HG03280 (cell line): ENCODE measurements around the gene ZCWPW2.

Experiments
- ATAC-seq: cut with Tn5 transposase; IDR thresholded peaks from one replicate; pipeline ENCODE4 v1.9.1; 2021; ENCODE audit warnings: mild to moderate bottlenecking, moderate library complexity; ENCODE audit not compliant: unreplicated experiment

Gene ZCWPW2

GRCh38 chr3:28348629-28349468 lies at the start of gene ZCWPW2, which contains the start of gene AZI2:
Gene ZCWPW2, plus strand, starts transcription at chr3:28348721. Its CDS starts 64,348 bp downstream, at chr3:28413069.
Gene AZI2, minus strand, starts transcription at chr3:28348824. Its CDS starts 8,207 bp downstream, at chr3:28340617.
- peak; percentile 89 for ATAC-seq

DNA sequence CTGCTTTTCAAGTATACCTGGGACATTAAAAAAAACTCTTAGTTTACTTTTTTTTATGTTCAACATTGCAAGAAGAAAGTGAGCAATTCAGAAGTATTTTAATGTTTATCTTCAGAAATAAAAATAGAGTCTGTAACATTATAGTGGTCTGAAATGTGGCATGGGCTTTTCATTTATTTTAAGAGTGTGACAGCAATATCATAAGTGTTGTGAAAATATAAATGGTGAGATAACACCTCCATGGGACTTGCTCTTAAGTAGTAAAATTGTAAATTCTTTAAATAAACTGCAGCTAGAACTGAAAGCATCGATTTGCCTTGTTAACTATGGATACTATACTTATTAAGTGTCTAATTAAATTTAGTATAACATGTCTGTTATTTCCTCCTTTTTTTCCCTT lies 48.8 kb upstream of the ZCWPW2 start:
- no peak for ATAC-seq

DNA sequence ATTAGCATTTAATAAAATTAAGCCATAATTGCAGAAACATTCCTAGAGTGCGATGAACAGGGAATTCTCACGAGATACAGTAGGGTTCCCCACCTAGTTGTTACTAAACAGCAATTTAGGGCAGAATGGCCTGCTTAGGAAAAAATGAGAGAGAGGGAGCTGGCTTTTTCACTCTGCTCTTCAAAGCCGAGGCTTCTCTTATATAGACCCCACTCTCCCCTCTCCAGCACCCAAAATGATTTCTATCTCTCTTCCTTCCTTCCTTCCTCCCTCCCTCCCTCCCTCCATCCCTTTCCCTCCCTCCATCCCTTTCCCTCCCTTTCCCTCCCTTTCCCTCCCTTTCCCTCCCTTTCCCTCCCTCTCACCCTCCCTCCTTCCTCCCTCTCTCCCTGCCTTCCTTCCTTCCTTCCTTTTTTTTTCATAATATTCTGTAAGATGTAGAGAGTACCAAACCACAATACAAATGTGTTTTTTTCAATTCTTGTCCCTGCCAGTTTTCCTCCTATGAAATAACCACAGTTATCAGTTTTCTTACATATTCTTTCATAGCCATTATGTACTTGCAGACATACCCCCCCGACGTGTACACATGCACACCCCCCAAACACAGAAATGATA lies 48.1 kb upstream of the ZCWPW2 start:
- ATAC-seq: no peak

GRCh38 chr3:28301688-28302087 lies 46.8 kb upstream of the ZCWPW2 start:
- ATAC-seq: no peak

GRCh38 chr3:28308196-28308595 lies 40.3 kb upstream of the ZCWPW2 start:
- ATAC-seq: no peak

DNA sequence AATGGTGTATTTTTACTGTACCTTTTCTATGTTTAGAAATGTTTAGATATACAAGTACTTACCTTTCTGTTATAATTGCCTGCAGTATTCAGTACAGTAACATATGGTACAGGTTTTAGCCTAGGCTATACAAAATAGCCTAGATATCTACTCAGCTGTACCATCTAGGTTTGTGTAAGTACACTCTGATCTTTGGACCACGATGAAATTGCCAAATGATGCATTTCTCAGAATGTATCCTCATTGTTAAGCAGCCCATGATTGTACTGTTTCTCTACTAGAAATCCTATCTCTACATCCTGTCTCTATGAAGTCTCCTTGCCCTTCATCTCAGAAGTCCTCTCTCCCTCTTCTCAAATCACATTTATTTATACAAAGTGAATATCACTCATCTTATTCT lies 32.8 kb upstream of the ZCWPW2 start:
- ATAC-seq: no peak

DNA sequence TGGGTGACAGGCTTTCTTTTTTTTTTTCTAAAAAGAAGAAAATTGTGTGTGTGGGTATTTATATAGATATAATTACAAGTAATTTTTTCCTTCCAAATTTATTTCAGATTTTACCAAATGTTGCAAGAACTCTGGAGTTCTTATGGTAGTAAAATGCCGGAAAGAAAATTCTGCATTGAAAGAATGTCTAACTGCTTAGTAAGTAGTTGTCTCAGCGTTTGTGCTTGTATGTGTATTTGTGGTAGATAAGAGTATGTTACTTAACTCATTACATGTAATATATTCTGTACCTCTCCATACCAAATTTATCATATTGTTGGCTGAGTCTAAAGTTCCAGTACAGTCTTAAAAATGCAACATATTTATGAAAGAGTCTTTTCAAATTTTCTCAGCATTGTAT lies 32.3 kb upstream of the ZCWPW2 start:
- ATAC-seq: no peak

DNA sequence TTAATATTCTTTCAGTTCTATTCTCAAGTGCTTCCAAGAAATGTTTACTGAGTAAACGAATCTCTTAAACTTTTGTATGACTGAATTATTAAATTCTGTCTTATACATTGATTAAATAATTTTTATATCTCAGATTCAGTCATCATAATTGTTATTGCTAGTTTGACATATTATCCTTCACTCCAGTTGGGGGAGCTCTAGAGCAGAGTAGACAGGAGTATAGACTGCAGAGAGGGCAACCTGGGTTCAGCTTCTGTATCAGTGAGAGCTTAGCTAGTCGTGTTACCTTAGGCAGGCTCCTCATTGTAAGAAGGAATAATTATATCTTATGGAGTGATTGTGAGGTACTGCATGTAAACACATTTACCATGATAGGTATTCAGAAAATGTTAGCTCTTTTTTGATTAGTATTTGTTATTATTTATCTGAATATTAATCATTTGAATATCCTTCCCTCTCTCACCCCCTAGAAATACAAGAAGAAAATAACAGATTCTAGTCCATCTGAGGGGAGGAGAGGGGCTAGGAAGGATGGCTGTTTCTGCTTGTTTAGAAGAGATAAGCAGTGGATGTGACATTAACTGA lies 31.0 kb upstream of the ZCWPW2 start:
- ATAC-seq: peak; percentile 96

DNA sequence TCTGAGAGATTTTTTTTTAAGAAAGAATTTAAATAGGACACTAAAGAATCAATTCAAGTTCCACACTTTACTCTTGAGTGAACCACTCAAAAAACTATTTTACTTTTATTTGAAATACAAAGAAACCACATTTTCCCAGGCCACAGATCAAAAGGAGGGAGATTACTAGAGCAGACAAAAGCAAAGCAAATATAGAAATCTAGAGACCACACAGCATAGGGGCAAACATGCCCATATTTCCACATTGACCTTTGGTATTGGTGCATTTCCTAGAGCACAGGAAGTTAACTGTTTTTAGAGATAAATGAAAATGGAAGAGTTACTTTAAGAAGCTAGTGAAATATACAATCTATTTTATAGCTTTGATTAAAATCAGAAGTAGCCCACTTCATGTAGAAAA lies 27.5 kb upstream of the ZCWPW2 start:
- ATAC-seq: no peak

DNA sequence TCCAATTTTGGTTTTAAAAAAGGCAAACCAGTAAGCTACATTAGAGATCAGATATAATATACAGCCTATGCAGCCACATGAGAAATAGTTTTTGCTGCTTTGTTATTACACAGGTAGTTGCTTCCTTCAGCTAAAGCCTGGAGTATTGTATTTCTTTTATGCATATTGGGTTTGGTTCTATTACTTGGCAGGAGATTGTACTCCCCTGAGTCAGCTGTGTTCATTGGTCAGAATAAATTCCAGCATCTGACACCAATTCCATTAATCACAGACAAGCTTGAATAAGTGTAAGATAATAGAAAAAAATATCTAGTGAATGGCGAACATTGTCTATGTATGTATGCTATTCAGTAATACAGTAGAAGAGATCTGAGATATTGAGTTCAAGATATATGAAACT lies 26.1 kb upstream of the ZCWPW2 start:
- ATAC-seq: no peak

GRCh38 chr3:28326458-28326926 lies 22.0 kb upstream of the ZCWPW2 start:
- peak; percentile 84 for ATAC-seq

- peak; percentile 37 for ATAC-seq
These were observed 20.1 kb upstream of the ZCWPW2 start for GRCh38 chr3:28328188-28329151.

DNA sequence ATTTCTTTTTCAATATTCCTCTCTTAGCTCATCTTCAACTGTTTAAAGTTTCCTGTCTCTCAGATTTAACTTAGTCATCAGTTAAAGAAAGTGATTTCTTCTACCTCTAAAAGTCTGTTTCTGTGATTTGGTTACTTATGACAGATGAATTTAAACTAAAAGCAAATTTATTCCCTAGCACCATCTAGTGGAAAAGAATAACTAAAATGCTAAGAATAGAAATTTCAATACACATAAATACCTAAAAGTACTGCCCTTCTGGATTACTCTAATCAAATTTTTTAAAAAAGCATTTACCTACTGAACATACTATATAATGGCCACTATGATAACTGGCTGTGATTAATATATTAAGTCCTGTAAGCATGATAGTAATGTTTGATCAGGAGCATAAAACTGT lies 14.0 kb upstream of the ZCWPW2 start:
- no peak for ATAC-seq

- ATAC-seq: no peak
These were observed 13.3 kb upstream of the ZCWPW2 start for GRCh38 chr3:28335246-28335645.

GRCh38 chr3:28337230-28337629 lies 11.3 kb upstream of the ZCWPW2 start:
- ATAC-seq: no peak

GRCh38 chr3:28343144-28343543 lies 5.4 kb upstream of the ZCWPW2 start:
- no peak for ATAC-seq

DNA sequence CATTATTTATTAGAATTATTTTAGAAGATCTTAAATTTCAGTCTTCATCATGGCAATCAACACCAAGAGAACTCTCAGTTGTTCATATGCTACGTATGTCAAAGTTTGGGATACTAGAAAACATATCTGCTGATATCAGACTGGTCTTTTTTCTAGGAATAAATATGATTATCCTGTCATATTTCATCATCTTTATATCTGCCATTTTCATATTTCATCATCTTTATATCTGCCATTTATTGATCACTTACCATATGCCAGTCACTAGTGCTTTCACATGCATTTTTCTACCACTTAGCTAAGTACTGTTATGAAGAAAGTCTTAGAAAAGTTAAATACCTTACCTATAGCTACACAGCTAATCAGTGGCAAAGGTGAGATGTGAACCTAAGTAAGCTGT lies 2.8 kb upstream of the ZCWPW2 start:
- ATAC-seq: no peak

DNA sequence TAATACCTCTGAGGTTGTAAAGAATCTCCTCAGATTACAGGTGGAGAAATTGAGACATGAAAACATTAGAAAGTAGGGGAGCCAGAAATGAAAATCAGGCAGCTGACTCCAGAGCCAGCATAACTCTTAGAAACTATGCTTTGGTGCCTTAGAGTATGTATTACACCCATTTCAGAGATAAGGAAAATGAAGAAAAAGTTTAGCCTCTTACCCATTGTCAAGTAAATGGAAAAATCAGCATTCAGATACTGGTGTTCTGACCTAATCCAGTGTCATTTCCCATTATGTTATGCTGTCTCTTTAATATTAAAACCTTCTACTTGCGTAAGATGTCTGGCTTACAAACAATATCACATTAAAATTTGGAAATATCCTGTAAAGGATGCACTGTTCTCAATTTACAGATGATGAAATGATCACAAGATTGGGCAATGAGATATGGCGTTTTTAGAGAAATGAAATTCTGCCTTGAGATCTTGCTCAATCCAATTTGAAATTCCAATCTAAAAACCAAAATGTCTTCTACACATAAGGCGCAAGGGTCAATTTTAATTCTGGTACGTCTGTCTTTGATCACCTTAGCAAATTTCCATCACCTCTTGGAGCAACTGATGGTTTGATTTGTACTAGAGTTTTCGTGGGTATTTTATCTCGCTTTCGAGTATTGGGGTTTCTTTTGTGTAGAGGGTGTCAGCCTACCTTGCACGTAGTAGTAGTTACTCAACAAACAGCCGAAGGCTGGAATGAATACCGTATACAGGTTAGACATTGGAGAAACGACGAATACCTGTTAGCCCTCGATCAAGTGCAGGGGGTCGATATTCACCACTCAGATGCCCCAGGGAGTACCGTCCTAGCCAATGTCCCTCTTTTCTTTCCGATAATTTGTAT lies 902 bp upstream of the ZCWPW2 start:
- ATAC-seq: no peak

DNA sequence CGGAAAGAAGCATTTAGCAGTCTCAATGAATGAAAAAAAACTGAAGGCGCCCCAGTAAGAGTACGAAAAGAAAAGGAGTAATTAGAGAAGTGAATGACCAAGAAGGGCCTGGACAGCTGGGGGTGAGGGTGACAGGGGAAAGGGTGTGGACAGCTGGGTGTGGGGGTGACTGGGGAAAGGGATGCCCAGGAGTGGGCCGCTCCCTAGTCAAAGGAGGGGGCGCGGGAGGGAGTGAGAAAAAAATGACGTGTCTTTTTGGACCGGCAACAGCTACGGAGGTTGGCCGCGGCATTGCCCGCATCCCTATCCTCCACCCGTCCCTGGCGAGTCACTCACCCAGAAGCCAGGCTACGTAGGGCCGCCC lies 274 bp upstream of the ZCWPW2 start:
- ATAC-seq: no peak

GRCh38 chr3:28349469-28350000 lies 1.0 kb downstream of the ZCWPW2 start:
- no peak for ATAC-seq
